Measurements from ENCODE around the gene HECW1. TPM values are rescaled to one million over a fixed set of nuclear protein-coding genes. Genes with fewer than 3 reads are reported as not detected.

HECW1 gene
- total and polyA plus RNA-seq, 5 donors from 2014 or later = 0.11 to 0.68 (median 0.34) TPM; not detected in 1

- Mint-ChIP-seq H3K4me3 (no peak overlapping the region), H3K27me3 (no peaks in the 10 kb centered on the region), H3K9me3 (no peaks in the 10 kb centered on the region), H3K36me3 (no peaks in the 10 kb centered on the region), H3K27ac (no peak overlapping the region), H3K4me1 (peaks cover 0 to 4% (median under 1%) of the 10 kb centered on the region in 4 donors)
- no peak overlapping the region for H3K27ac ChIP-seq (ENCODE audit: insufficient read depth, low read length, poor library complexity, severe bottlenecking)
- H3K9me3 ChIP-seq (ENCODE audit: control insufficient read depth in 2 of 2, low read length in 2 of 2) = no peaks in the 10 kb centered on the region
- H3K27me3 ChIP-seq (ENCODE audit: control insufficient read depth, insufficient read depth, low read length) = no peaks in the 10 kb centered on the region
- H3K4me1 ChIP-seq (ENCODE audit: control insufficient read depth, insufficient read depth, low read length, poor library complexity, severe bottlenecking) = no peaks in the 10 kb centered on the region
- no peak for DNase-seq
- no peaks in the 10 kb centered on the region for H3K36me3 ChIP-seq (ENCODE audit: control insufficient read depth, insufficient read depth, low read length)
- ATAC-seq (ENCODE audit: low read depth in 2 of 2) = no peak
- H3K4me3 ChIP-seq (ENCODE audit: low read depth, low read length) = no peak overlapping the region
Measured at GRCh38 chr7:43433639-43434038, 321.2 kb downstream of the HECW1 start.

- ATAC-seq (ENCODE audit: low read depth in 2 of 2) (no peak), DNase-seq (no peak)
- Mint-ChIP-seq H3K36me3 (no peaks in the 10 kb centered on the region), H3K9me3 (no peaks in the 10 kb centered on the region), H3K27me3 (peaks cover 12% of the 10 kb centered on the region), H3K4me1 (peaks cover 0 to 4% (median 1%) of the 10 kb centered on the region in 4 donors), H3K4me3 (no peak overlapping the region), H3K27ac (no peak overlapping the region)
- Histone ChIP-seq H3K4me1 (ENCODE audit: control insufficient read depth, insufficient read depth, low read length, poor library complexity, severe bottlenecking) (no peaks in the 10 kb centered on the region), H3K36me3 (ENCODE audit: control insufficient read depth, insufficient read depth, low read length) (no peaks in the 10 kb centered on the region), H3K4me3 (ENCODE audit: low read depth, low read length) (no peak overlapping the region), H3K27me3 (ENCODE audit: control insufficient read depth, insufficient read depth, low read length) (no peaks in the 10 kb centered on the region), H3K27ac (ENCODE audit: insufficient read depth, low read length, poor library complexity, severe bottlenecking) (no peak overlapping the region), H3K9me3 (ENCODE audit: control insufficient read depth in 2 of 2, low read length in 2 of 2) (no peaks in the 10 kb centered on the region)
Measured at GRCh38 chr7:43437001-43437400, 324.6 kb downstream of the HECW1 start.

GRCh38 chr7:43438897-43439479 lies 326.5 kb downstream of the HECW1 start:
- Mint-ChIP-seq H3K4me1 (peaks cover 0 to 3% (median 0%) of the 10 kb centered on the region in 4 donors), H3K4me3 (no peak overlapping the region)
- no peak for ATAC-seq (ENCODE audit: low read depth in 2 of 2)

GRCh38 chr7:43439631-43440401 lies 327.4 kb downstream of the HECW1 start:
- H3K27ac Mint-ChIP-seq = no peak overlapping the region
- Histone ChIP-seq H3K9me3 (ENCODE audit: control insufficient read depth in 2 of 2, low read length in 2 of 2) (no peaks in the 10 kb centered on the region), H3K36me3 (ENCODE audit: control insufficient read depth, insufficient read depth, low read length) (no peaks in the 10 kb centered on the region), H3K4me3 (ENCODE audit: low read depth, low read length) (no peak overlapping the region), H3K27ac (ENCODE audit: insufficient read depth, low read length, poor library complexity, severe bottlenecking) (no peak overlapping the region), H3K4me1 (ENCODE audit: control insufficient read depth, insufficient read depth, low read length, poor library complexity, severe bottlenecking) (no peaks in the 10 kb centered on the region), H3K27me3 (ENCODE audit: control insufficient read depth, insufficient read depth, low read length) (no peaks in the 10 kb centered on the region)
- H3K36me3 Mint-ChIP-seq = no peaks in the 10 kb centered on the region
- peaks cover 0 to 3% (median 0%) of the 10 kb centered on the region in 4 donors for H3K4me1 Mint-ChIP-seq
- peaks cover 12% of the 10 kb centered on the region for H3K27me3 Mint-ChIP-seq
- no peaks in the 10 kb centered on the region for H3K9me3 Mint-ChIP-seq
- H3K4me3 Mint-ChIP-seq = no peak overlapping the region
- DNase-seq (peak; percentile 12 to 69 (median 18)), ATAC-seq (ENCODE audit: low read depth in 2 of 2) (peak in 1 of 2 donors; percentile 28)

More at GRCh38 chr7:43438897-43439479, 326.5 kb downstream of the HECW1 start:
- Mint-ChIP-seq H3K36me3 (no peaks in the 10 kb centered on the region), H3K9me3 (no peaks in the 10 kb centered on the region), H3K27ac (no peak overlapping the region), H3K27me3 (peaks cover 12% of the 10 kb centered on the region)
- H3K9me3 ChIP-seq (ENCODE audit: control insufficient read depth in 2 of 2, low read length in 2 of 2) = no peaks in the 10 kb centered on the region
- no peak overlapping the region for H3K27ac ChIP-seq (ENCODE audit: insufficient read depth, low read length, poor library complexity, severe bottlenecking)
- no peaks in the 10 kb centered on the region for H3K27me3 ChIP-seq (ENCODE audit: control insufficient read depth, insufficient read depth, low read length)
- DNase-seq = no peak
- H3K4me3 ChIP-seq (ENCODE audit: low read depth, low read length) = no peak overlapping the region
- no peaks in the 10 kb centered on the region for H3K36me3 ChIP-seq (ENCODE audit: control insufficient read depth, insufficient read depth, low read length)
- no peaks in the 10 kb centered on the region for H3K4me1 ChIP-seq (ENCODE audit: control insufficient read depth, insufficient read depth, low read length, poor library complexity, severe bottlenecking)

- H3K27ac Mint-ChIP-seq = no peak overlapping the region
- no peaks in the 10 kb centered on the region for H3K4me1 ChIP-seq (ENCODE audit: control insufficient read depth, insufficient read depth, low read length, poor library complexity, severe bottlenecking)
- H3K4me3 Mint-ChIP-seq = no peak overlapping the region
- no peak for DNase-seq
- no peaks in the 10 kb centered on the region for H3K27me3 ChIP-seq (ENCODE audit: control insufficient read depth, insufficient read depth, low read length)
- no peak for ATAC-seq (ENCODE audit: low read depth in 2 of 2)
- H3K4me1 Mint-ChIP-seq = peaks cover 0 to 3% (median 0%) of the 10 kb centered on the region in 4 donors
- no peaks in the 10 kb centered on the region for H3K9me3 Mint-ChIP-seq
- H3K36me3 ChIP-seq (ENCODE audit: control insufficient read depth, insufficient read depth, low read length) = no peaks in the 10 kb centered on the region
- no peak overlapping the region for H3K27ac ChIP-seq (ENCODE audit: insufficient read depth, low read length, poor library complexity, severe bottlenecking)
- H3K4me3 ChIP-seq (ENCODE audit: low read depth, low read length) = no peak overlapping the region
- peaks cover 12% of the 10 kb centered on the region for H3K27me3 Mint-ChIP-seq
- no peaks in the 10 kb centered on the region for H3K36me3 Mint-ChIP-seq
- no peaks in the 10 kb centered on the region for H3K9me3 ChIP-seq (ENCODE audit: control insufficient read depth in 2 of 2, low read length in 2 of 2)
Measured at GRCh38 chr7:43441231-43442130, 329.0 kb downstream of the HECW1 start.

- peaks cover 12% of the 10 kb centered on the region for H3K27me3 Mint-ChIP-seq
- Histone ChIP-seq H3K9me3 (ENCODE audit: control insufficient read depth in 2 of 2, low read length in 2 of 2) (no peaks in the 10 kb centered on the region), H3K27me3 (ENCODE audit: control insufficient read depth, insufficient read depth, low read length) (no peaks in the 10 kb centered on the region), H3K4me1 (ENCODE audit: control insufficient read depth, insufficient read depth, low read length, poor library complexity, severe bottlenecking) (no peaks in the 10 kb centered on the region), H3K36me3 (ENCODE audit: control insufficient read depth, insufficient read depth, low read length) (no peaks in the 10 kb centered on the region), H3K27ac (ENCODE audit: insufficient read depth, low read length, poor library complexity, severe bottlenecking) (no peak overlapping the region), H3K4me3 (ENCODE audit: low read depth, low read length) (no peak overlapping the region)
- no peak overlapping the region for H3K27ac Mint-ChIP-seq
- no peaks in the 10 kb centered on the region for H3K36me3 Mint-ChIP-seq
- no peak overlapping the region for H3K4me3 Mint-ChIP-seq
- H3K9me3 Mint-ChIP-seq = no peaks in the 10 kb centered on the region
- peaks cover 0 to 3% (median 0%) of the 10 kb centered on the region in 4 donors for H3K4me1 Mint-ChIP-seq
- no peak for DNase-seq
- no peak for ATAC-seq (ENCODE audit: low read depth in 2 of 2)
Measured at GRCh38 chr7:43443381-43443780, 330.9 kb downstream of the HECW1 start.

GRCh38 chr7:43444711-43445578 lies 332.5 kb downstream of the HECW1 start:
- DNase-seq (no peak), ATAC-seq (ENCODE audit: low read depth in 2 of 2) (no peak)
- H3K27ac ChIP-seq (ENCODE audit: insufficient read depth, low read length, poor library complexity, severe bottlenecking) = no peak overlapping the region
- no peaks in the 10 kb centered on the region for H3K4me1 ChIP-seq (ENCODE audit: control insufficient read depth, insufficient read depth, low read length, poor library complexity, severe bottlenecking)
- no peaks in the 10 kb centered on the region for H3K27me3 ChIP-seq (ENCODE audit: control insufficient read depth, insufficient read depth, low read length)
- Mint-ChIP-seq H3K4me3 (no peak overlapping the region), H3K27me3 (peaks cover 8% of the 10 kb centered on the region), H3K4me1 (peaks cover 0 to 3% (median 0%) of the 10 kb centered on the region in 4 donors), H3K9me3 (no peaks in the 10 kb centered on the region), H3K27ac (no peak overlapping the region), H3K36me3 (no peaks in the 10 kb centered on the region)
- H3K36me3 ChIP-seq (ENCODE audit: control insufficient read depth, insufficient read depth, low read length) = no peaks in the 10 kb centered on the region
- H3K4me3 ChIP-seq (ENCODE audit: low read depth, low read length) = no peak overlapping the region
- no peaks in the 10 kb centered on the region for H3K9me3 ChIP-seq (ENCODE audit: control insufficient read depth in 2 of 2, low read length in 2 of 2)
